ENCODE data around the gene KCNC1.

The KCNC1 gene

DNA sequence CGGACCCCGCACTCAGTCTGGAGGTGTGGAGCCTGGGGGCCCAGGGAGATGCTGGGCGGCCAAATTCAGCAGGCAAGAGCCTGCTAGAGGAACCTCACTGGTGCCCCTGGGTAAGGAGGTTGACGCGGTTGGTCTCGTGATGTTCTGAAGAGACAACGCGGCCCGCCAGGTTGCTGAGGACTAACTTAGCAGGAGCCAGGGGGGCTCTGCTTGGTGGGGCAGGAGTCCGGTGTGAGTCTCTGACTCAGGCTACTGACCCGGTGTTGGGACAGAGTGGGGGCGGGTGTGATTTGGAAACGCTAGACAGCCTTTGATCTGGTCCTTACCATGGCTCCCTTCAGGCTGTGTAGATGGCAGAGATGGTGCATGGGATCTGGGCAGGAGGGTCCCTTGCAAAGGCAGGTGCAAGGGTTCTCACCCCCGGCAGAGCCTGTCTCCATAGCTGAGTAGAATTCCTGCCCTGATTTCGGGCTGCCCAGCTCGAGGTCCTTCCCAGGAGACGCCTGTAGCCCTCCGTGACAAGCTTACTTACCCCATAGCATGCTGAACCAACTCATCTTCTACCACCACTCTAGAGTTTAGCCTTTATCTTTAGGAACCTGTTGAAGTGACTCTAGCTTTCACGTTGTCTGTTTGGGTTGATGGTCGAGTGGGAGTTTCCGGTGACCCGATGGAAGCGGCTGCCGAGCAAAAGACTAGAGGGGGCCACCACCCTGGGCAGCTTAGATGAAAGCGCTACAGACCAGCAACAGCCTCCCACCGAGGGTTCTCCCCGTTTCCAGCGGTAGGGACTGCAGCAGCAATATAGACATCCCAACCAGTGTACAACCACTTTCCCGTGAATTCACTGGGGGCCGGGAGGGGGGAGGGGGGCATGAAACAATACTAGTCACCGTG, 38.4 kb downstream of the KCNC1 start:
- in situ Hi-C loops (cut with HindIII; ENCODE audit: low pct_ligation_motif_present, low sequenced_read_pairs): no loop called here
- TF ChIP-seq, protein P1, sequence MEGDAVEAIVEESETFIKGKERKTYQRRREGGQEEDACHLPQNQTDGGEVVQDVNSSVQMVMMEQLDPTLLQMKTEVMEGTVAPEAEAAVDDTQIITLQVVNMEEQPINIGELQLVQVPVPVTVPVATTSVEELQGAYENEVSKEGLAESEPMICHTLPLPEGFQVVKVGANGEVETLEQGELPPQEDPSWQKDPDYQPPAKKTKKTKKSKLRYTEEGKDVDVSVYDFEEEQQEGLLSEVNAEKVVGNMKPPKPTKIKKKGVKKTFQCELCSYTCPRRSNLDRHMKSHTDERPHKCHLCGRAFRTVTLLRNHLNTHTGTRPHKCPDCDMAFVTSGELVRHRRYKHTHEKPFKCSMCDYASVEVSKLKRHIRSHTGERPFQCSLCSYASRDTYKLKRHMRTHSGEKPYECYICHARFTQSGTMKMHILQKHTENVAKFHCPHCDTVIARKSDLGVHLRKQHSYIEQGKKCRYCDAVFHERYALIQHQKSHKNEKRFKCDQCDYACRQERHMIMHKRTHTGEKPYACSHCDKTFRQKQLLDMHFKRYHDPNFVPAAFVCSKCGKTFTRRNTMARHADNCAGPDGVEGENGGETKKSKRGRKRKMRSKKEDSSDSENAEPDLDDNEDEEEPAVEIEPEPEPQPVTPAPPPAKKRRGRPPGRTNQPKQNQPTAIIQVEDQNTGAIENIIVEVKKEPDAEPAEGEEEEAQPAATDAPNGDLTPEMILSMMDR (IDR thresholded peaks at IDR 0.05; ENCODE audit: low read depth, low read length, missing control alignments): no peak
- Histone ChIP-seq H3K27ac (no peak overlapping the region), H3K4me3 (ENCODE audit: low read depth, low read length) (no peak overlapping the region), H3K27me3 (replicated peaks) (no peaks in the 10 kb centered on the region), H3K36me3 (replicated peaks) (no peaks in the 10 kb centered on the region)
- no peak for DNase-seq

- in situ Hi-C loops (cut with HindIII; ENCODE audit: low pct_ligation_motif_present, low sequenced_read_pairs): no loop called here
- Histone ChIP-seq H3K36me3 (replicated peaks) (no peaks in the 10 kb centered on the region), H3K4me3 (ENCODE audit: low read depth, low read length) (no peak overlapping the region), H3K27ac (no peak overlapping the region), H3K27me3 (replicated peaks) (no peaks in the 10 kb centered on the region)
- TF ChIP-seq, protein P1 (IDR thresholded peaks at IDR 0.05; ENCODE audit: low read depth, low read length, missing control alignments): no peak
- no peak for DNase-seq
Measured at GRCh38 chr11:17773674-17774073, 39.1 kb downstream of the KCNC1 start.

DNA sequence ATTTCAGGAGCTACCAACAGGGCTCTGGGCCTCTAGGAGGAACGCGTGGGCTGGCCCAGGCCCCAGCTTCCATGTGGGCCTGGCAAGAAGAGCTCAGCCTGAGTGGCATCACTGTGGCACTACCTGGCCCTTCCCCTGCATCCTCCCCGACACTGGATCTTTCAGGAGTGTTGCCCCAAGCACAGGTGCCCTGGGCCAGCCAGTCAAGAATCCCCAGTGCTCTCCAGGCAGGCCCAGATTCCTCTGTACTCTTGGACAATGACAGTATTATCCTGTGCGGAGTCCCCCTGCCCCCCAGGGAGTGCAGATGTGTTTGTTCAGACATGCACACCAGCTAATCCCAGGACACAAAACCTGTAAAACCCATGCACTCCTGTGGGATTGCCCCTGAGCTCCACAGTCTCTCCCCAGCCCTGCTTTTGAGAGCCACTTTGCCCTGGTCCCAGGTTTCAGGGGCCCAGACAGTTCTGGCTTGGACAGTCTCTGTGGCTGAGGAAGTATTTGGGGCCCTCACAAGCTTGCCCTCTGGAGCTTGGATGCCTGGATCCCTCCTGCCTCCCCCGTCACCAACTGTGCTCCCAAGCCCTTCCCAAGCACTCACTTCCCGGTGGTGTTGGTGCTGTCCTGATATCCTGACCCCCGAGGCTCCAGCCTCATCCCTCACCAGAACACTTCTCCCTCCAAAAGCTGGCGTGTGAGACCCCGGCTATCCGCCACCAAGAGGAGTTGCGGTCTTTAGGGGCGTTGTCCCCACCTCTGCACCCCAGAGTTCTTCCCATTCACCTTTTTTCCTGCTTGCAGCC, 39.9 kb downstream of the KCNC1 start:
- TF ChIP-seq, protein P1 (IDR thresholded peaks at IDR 0.05; ENCODE audit: low read depth, low read length, missing control alignments): no peak
- in situ Hi-C loops (cut with HindIII; ENCODE audit: low pct_ligation_motif_present, low sequenced_read_pairs): no loop called here
- H3K36me3 ChIP-seq (replicated peaks): no peaks in the 10 kb centered on the region
- H3K27ac ChIP-seq: no peak overlapping the region
- DNase-seq: no peak
- H3K4me3 ChIP-seq (ENCODE audit: low read depth, low read length): no peak overlapping the region
- no peaks in the 10 kb centered on the region for H3K27me3 ChIP-seq (replicated peaks)

GRCh38 chr11:17775035-17775348, 40.4 kb downstream of the KCNC1 start:
- H3K27me3 ChIP-seq (replicated peaks): no peaks in the 10 kb centered on the region
- no peak for DNase-seq
- in situ Hi-C loops (cut with HindIII; ENCODE audit: low pct_ligation_motif_present, low sequenced_read_pairs): no loop called here
- TF ChIP-seq, protein P1 (IDR thresholded peaks at IDR 0.05; ENCODE audit: low read depth, low read length, missing control alignments): no peak
- H3K36me3 ChIP-seq (replicated peaks): no peaks in the 10 kb centered on the region
- no peak overlapping the region for H3K27ac ChIP-seq
- H3K4me3 ChIP-seq (ENCODE audit: low read depth, low read length): no peak overlapping the region

GRCh38 chr11:17775507-17776211, 41.1 kb downstream of the KCNC1 start:
- Histone ChIP-seq H3K36me3 (replicated peaks) (no peaks in the 10 kb centered on the region), H3K27me3 (replicated peaks) (no peaks in the 10 kb centered on the region)
- in situ Hi-C loops (cut with HindIII; ENCODE audit: low pct_ligation_motif_present, low sequenced_read_pairs): no loop called here

More at GRCh38 chr11:17775507-17776211, 41.1 kb downstream of the KCNC1 start:
- TF ChIP-seq, protein P1 (IDR thresholded peaks at IDR 0.05; ENCODE audit: low read depth, low read length, missing control alignments): no peak
- H3K27ac ChIP-seq: no peak overlapping the region
- no peak overlapping the region for H3K4me3 ChIP-seq (ENCODE audit: low read depth, low read length)
- no peak for DNase-seq
